Activated T-cell treated with anti-CD3 and anti-CD28 coated beads, Interleukin-2, amount 50 U/mL, for 72 hours (primary cell): ENCODE results near the gene CA10. TPM values are rescaled to one million over a fixed set of nuclear protein-coding genes. Genes with fewer than 3 reads are reported as not detected.

Source experiments
- ATAC-seq, 2 donors: fragments of 150-1000 bp; cut with Tn5 transposase; replicated peaks in 1 of 2; 2 replicates each; pipeline ENCODE4 v1.10.0; 2021; ENCODE audit warnings: moderate library complexity in 2 of 2, mild to moderate bottlenecking in 1 of 2
- DNase-seq, 2 donors: peaks; one replicate each; pipeline ENCODE4 v3.0.0; 2021 to 2022; ENCODE audit warnings: mixed read lengths in 1 of 2
- H3K27ac Mint-ChIP-seq: one replicate; pipeline ENCODE4 v1.8.0; 2022; ENCODE audit warnings: mild to moderate bottlenecking, moderate library complexity, mixed read lengths
- H3K27me3 Mint-ChIP-seq: one replicate; pipeline ENCODE4 v1.8.0; 2022; ENCODE audit warnings: low read depth, mixed read lengths
- H3K36me3 Mint-ChIP-seq, 2 donors: one replicate each; pipeline ENCODE4 v1.8.0; 2022; ENCODE audit warnings: mixed read lengths in 2 of 2, mild to moderate bottlenecking in 1 of 2; ENCODE audit not compliant: insufficient read depth in 2 of 2
- H3K4me1 Mint-ChIP-seq: one replicate; pipeline ENCODE4 v1.8.0; 2022; ENCODE audit warnings: low read depth, mixed read lengths
- H3K4me3 Mint-ChIP-seq, 2 donors: one replicate each; pipeline ENCODE4 v1.8.0; 2022; ENCODE audit warnings: mild to moderate bottlenecking in 2 of 2, mixed read lengths in 2 of 2, moderate library complexity in 2 of 2
- H3K9me3 Mint-ChIP-seq, 2 donors: one replicate each; pipeline ENCODE4 v1.8.0; 2022; ENCODE audit warnings: mixed read lengths in 2 of 2
- total RNA-seq, 2 donors: library from RNA; stranded (reverse); gene quantifications; one replicate each; pipeline ENCODE4 v1.2.3, GENCODE V29; 2022

The CA10 gene
- total RNA-seq, 2 donors from 2014 or later = not detected

- H3K4me1 Mint-ChIP-seq = no peaks in the 10 kb centered on the region
- no peak for ATAC-seq
- no peak overlapping the region for H3K27ac Mint-ChIP-seq
- H3K27me3 Mint-ChIP-seq = no peaks in the 10 kb centered on the region
- no peak overlapping the region for H3K4me3 Mint-ChIP-seq
- no peak for DNase-seq
- H3K9me3 Mint-ChIP-seq = peaks cover 6 to 7% of the 10 kb centered on the region in 2 donors
- peaks cover 4 to 5% of the 10 kb centered on the region in 2 donors for H3K36me3 Mint-ChIP-seq
Observed at GRCh38 chr17:51588063-51588462, 570.5 kb downstream of the CA10 start.

GRCh38 chr17:51587516-51587915 lies 571.0 kb downstream of the CA10 start:
- ATAC-seq (no peak), DNase-seq (no peak)
- H3K9me3 Mint-ChIP-seq = peaks cover 6 to 7% of the 10 kb centered on the region in 2 donors
- H3K27ac Mint-ChIP-seq = no peak overlapping the region
- no peaks in the 10 kb centered on the region for H3K27me3 Mint-ChIP-seq
- H3K36me3 Mint-ChIP-seq = peaks cover 4 to 5% of the 10 kb centered on the region in 2 donors
- no peak overlapping the region for H3K4me3 Mint-ChIP-seq
- H3K4me1 Mint-ChIP-seq = no peaks in the 10 kb centered on the region

GRCh38 chr17:51585514-51586104 lies 572.9 kb downstream of the CA10 start:
- Mint-ChIP-seq H3K27me3 (no peaks in the 10 kb centered on the region), H3K4me3 (no peak overlapping the region), H3K4me1 (no peaks in the 10 kb centered on the region), H3K27ac (no peak overlapping the region), H3K9me3 (peaks cover 6 to 7% of the 10 kb centered on the region in 2 donors), H3K36me3 (peaks cover 4 to 5% of the 10 kb centered on the region in 2 donors)
- ATAC-seq (no peak), DNase-seq (peak in 1 of 2 donors; percentile 1)

GRCh38 chr17:51580869-51581268 lies 577.6 kb downstream of the CA10 start:
- peaks cover 0 to 3% of the 10 kb centered on the region in 2 donors for H3K36me3 Mint-ChIP-seq
- DNase-seq (no peak), ATAC-seq (no peak)
- no peaks in the 10 kb centered on the region for H3K27me3 Mint-ChIP-seq
- H3K4me1 Mint-ChIP-seq = no peaks in the 10 kb centered on the region
- H3K9me3 Mint-ChIP-seq = peaks cover 8 to 11% of the 10 kb centered on the region in 2 donors
- no peak overlapping the region for H3K27ac Mint-ChIP-seq
- no peak overlapping the region for H3K4me3 Mint-ChIP-seq
